Common myeloid progenitor, CD34-positive (primary cell): Measurements from ENCODE around the gene HS6ST3.
A peak's percentile ranks its signal among the peaks of the same experiment; 100 is the strongest.

Experiments
- CTCF ChIA-PET: fragments of 350-600 bp; sonication (Branson Sonifier 250); formaldehyde crosslinking; loops from one replicate; lab custom pipeline; 2021; ENCODE audit warnings: antibody characterized with exemption; lab: Charles Lee
- POLR2A ChIA-PET: fragments of 350-600 bp; sonication (Branson Sonifier 250); formaldehyde crosslinking; loops from one replicate; lab custom pipeline; 2021; ENCODE audit warnings: antibody characterized with exemption; lab: Charles Lee
- DNase-seq, 3 donors: peaks; one replicate each; pipeline versions ENCODE4 v3.0.0 to v3.0.0-alpha.2; 2013
- H3K27ac ChIP-seq, 2 experiments: 1 replicate in 1 of 2; 2 replicates in 1 of 2; pipeline ENCODE4 v1.7.0; 2013; ENCODE audit warnings: inconsistent platforms in 2 of 2, low read length in 2 of 2, mild to moderate bottlenecking in 2 of 2, low read depth in 1 of 2, moderate library complexity in 1 of 2; ENCODE audit not compliant: severe bottlenecking in 2 of 2, insufficient read depth in 1 of 2, poor library complexity in 1 of 2
- H3K27me3 ChIP-seq, 5 experiments: replicated peaks in 2 of 5; 1 replicate in 3 of 5; 2 replicates in 2 of 5; pipeline versions ENCODE4 v1.6.1 to v1.7.0; 2013; ENCODE audit warnings: low read length in 4 of 5, mild to moderate bottlenecking in 2 of 5, moderate library complexity in 2 of 5, inconsistent platforms in 1 of 5; ENCODE audit not compliant: insufficient read depth in 5 of 5, control insufficient read depth in 4 of 5
- H3K36me3 ChIP-seq, 4 experiments: 1 replicate in 2 of 4; 2 replicates in 2 of 4; pipeline versions ENCODE4 v1.6.1 to v1.7.0; 2013; ENCODE audit warnings: low read length in 3 of 4, control low read depth in 1 of 4, mild to moderate bottlenecking in 1 of 4; ENCODE audit not compliant: control insufficient read depth in 4 of 4, insufficient read depth in 4 of 4
- H3K4me1 ChIP-seq, 4 experiments: 1 replicate in 3 of 4; 2 replicates in 1 of 4; pipeline versions ENCODE4 v1.6.1 to v1.7.1; 2013; ENCODE audit warnings: low read length in 3 of 4, mild to moderate bottlenecking in 3 of 4, control low read depth in 1 of 4, inconsistent platforms in 1 of 4, moderate library complexity in 1 of 4; ENCODE audit not compliant: control insufficient read depth in 4 of 4, insufficient read depth in 4 of 4; ENCODE audit errors: control extremely low read depth in 1 of 4
- H3K4me3 ChIP-seq, 7 experiments: 1 replicate in 4 of 7; 2 replicates in 3 of 7; pipeline versions ENCODE4 v1.5.1 to v1.7.0; 2013; ENCODE audit warnings: mild to moderate bottlenecking in 7 of 7, low read length in 6 of 7, moderate library complexity in 6 of 7, inconsistent platforms in 2 of 7, low read depth in 2 of 7, control low read depth in 1 of 7; ENCODE audit not compliant: insufficient read depth in 4 of 7, control insufficient read depth in 1 of 7; ENCODE audit errors: extremely low read depth in 1 of 7
- H3K9me3 ChIP-seq, 5 experiments: 1 replicate in 4 of 5; 2 replicates in 1 of 5; pipeline versions ENCODE4 v1.6.1 to v1.7.1; 2013; ENCODE audit warnings: low read length in 4 of 5, mild to moderate bottlenecking in 2 of 5, inconsistent platforms in 1 of 5, low read depth in 1 of 5, moderate library complexity in 1 of 5; ENCODE audit not compliant: control insufficient read depth in 4 of 5, insufficient read depth in 2 of 5; ENCODE audit errors: control extremely low read depth in 1 of 5
- WGBS: methylation state at CpG from one replicate; pipeline ENCODE4 v1.1.5; 2013; ENCODE audit not compliant: insufficient coverage; 5-methylcytosine and 5-hydroxymethylcytosine counted together

HS6ST3 gene

DNA sequence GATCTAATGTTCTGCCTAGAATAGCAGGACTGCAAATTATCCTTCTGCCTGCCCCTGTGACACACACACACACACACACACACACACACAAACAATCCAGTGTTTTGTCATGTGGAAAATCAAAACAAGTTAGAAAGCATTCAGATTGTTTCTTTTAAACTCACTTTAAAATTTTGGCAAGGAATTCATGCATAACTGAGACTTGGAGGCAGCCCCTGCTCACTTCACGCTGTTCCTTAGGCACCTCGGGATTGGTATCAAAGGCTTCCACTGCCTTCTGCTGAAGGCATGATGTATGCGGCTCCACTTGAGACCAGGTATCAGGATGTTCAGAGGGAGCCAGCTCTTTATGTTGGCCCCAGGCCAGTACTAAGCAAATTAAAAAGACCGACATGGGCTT lies 745.6 kb downstream of the HS6ST3 start:
- Histone ChIP-seq H3K4me3 (no peak overlapping the region), H3K36me3 (no peaks in the 10 kb centered on the region), H3K27ac (no peak overlapping the region), H3K27me3 (no peaks in the 10 kb centered on the region), H3K4me1 (no peaks in the 10 kb centered on the region), H3K9me3 (peaks cover 0 to 3% (median 0%) of the 10 kb centered on the region in 5 experiments)
- no peak for DNase-seq
- 97% methylated on average over 3 of the region's 4 CpGs for WGBS
- ChIA-PET POLR2A (no interaction called here), CTCF (interaction anchor here (0.7 to 2.6 kb wide), 5 partner anchors 9 to 99 kb away, joined by 3 to 8 read pairs (median 3); no protein-coding TSS in a partner anchor)

DNA sequence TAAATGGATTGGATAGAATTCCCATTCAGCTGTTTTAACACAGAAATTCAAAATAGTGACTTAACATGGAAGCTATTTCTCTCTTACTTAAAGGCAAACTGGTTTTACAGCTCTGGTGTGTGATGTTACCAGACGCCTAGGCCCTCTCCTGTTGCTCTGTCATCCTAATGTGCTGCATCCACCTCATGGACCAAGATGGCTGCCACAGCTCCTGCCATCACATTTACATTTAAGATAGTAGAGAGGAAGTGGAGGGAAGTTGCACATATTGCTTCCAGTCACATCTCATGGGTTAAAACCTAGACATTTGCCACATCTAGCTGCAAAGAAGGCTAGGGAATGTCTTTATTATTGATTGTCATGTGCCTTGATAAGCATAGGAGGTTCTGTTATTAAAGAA lies 746.8 kb downstream of the HS6ST3 start:
- Histone ChIP-seq H3K27ac (no peak overlapping the region), H3K27me3 (no peaks in the 10 kb centered on the region), H3K4me3 (no peak overlapping the region), H3K36me3 (no peaks in the 10 kb centered on the region), H3K9me3 (peaks cover 0 to 3% (median 0%) of the 10 kb centered on the region in 5 experiments), H3K4me1 (no peaks in the 10 kb centered on the region)
- POLR2A ChIA-PET: no interaction called here
- no peak for DNase-seq
- CTCF ChIA-PET: interaction anchor here (1.1 to 2.2 kb wide), 2 partner anchors 12 to 19 kb away, joined by 3 to 6 read pairs; no protein-coding TSS in a partner anchor
- no CpG with 5 or more reads among the region's 1 CpG for WGBS

DNA sequence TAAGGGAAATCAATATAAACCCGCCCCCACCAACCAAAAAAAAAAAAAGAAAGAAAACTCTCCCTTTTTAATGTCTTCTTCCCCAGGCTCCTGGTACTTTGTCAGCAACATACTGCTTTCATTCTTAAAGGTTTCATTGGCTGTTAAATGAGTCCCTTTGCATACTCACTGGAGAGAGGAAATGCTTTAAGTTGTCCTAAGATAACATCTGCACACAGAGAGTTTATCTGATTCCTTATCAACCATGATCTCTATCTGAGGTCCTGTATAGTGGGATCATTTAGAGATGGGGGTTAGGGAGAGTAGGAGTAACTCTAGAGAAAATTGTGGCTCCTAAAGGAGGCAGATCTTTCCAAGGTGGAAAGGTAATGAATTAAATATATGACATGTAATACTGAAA lies 747.9 kb downstream of the HS6ST3 start:
- CTCF ChIA-PET: no interaction called here
- DNase-seq: no peak
- Histone ChIP-seq H3K4me1 (no peaks in the 10 kb centered on the region), H3K9me3 (peaks cover 0 to 3% (median 0%) of the 10 kb centered on the region in 5 experiments), H3K27ac (no peak overlapping the region), H3K27me3 (no peaks in the 10 kb centered on the region), H3K36me3 (no peaks in the 10 kb centered on the region), H3K4me3 (no peak overlapping the region)
- POLR2A ChIA-PET: no interaction called here
- WGBS: 100% methylated on average over 1 of the region's 1 CpG

DNA sequence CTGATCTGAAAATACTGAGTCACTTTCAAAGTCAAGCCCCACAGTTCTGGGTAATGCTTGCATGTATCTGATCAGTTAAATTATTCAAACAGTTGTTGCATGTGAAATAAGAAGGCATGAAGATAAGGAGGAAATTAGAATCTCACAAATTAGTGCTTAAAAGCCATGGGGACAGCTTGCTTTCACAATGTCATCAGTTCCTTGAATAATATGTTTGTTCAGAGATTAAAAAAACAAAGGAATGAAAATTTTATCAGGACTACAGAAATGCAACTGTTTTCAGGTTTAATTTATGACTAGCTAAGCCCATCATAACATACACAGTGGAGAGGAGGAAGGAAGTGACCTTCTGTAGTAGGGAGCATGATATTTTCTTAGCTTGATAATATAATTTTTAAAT lies 754.3 kb downstream of the HS6ST3 start:
- Histone ChIP-seq H3K27ac (peak overlapping the region in 1 of 2 experiments; percentile 41), H3K4me3 (peak overlapping the region in 1 of 7 experiments; percentile 24), H3K4me1 (peaks cover 0 to 18% (median 9%) of the 10 kb centered on the region in 4 experiments), H3K27me3 (no peaks in the 10 kb centered on the region), H3K36me3 (no peaks in the 10 kb centered on the region), H3K9me3 (no peaks in the 10 kb centered on the region)
- POLR2A ChIA-PET: no interaction called here
- CTCF ChIA-PET: interaction anchor here (1.0 kb wide), 1 partner anchor 8 kb away, joined by 3 read pairs; no protein-coding TSS in a partner anchor
- peak in 2 of 3 donors; percentile 10 to 30 for DNase-seq

DNA sequence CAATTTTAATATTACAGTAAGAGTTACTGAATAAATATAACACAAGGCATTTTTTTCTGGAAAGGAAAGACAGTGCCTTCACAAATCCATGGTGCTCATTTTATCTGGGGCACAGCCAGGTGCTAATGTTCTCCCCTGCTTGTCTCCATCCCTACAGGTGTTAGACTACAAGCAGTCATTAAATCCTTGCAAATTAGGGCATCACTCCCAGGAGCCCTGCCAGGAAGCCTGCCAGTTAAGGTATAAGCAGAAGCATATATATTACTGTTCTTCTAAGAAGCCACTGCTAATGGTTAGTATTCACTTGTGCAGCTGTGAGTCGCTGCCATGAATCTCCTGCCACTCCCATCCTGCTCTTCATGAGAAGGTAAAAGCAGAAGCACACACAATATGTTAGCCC lies 754.7 kb downstream of the HS6ST3 start:
- H3K4me1 ChIP-seq: peaks cover 0 to 18% (median 9%) of the 10 kb centered on the region in 4 experiments
- no peaks in the 10 kb centered on the region for H3K36me3 ChIP-seq
- CTCF ChIA-PET: interaction anchor here (1.0 kb wide), 1 partner anchor 9 kb away, joined by 3 read pairs; no protein-coding TSS in a partner anchor
- no peaks in the 10 kb centered on the region for H3K9me3 ChIP-seq
- peak overlapping the region in 1 of 7 experiments; percentile 24 for H3K4me3 ChIP-seq
- POLR2A ChIA-PET: no interaction called here
- 30% methylated on average over 1 of the region's 1 CpG for WGBS
- peak in 2 of 3 donors; percentile 37 to 54 for DNase-seq
- H3K27me3 ChIP-seq: no peaks in the 10 kb centered on the region
- H3K27ac ChIP-seq: peak overlapping the region in 1 of 2 experiments; percentile 10

DNA sequence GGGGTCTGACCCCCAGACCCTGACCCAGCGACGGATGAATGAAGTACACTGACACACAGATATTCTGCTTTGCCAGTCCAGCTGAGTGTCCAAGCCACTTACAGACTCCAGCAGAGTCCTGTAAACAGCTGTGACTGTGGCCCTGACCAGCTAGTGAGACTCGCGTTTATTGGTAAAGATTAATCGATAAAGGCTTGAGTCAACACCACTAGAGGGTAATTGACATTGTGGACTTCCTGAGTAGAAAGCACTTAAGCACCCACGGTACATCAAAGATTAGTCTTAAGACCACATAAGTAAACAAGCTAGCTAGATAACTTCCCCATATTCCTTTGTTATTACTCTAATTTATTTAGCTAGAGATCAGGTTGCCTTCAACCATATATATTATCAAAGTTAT lies 758.4 kb downstream of the HS6ST3 start:
- Histone ChIP-seq H3K36me3 (no peaks in the 10 kb centered on the region), H3K27ac (no peak overlapping the region), H3K4me1 (peaks cover 0 to 18% (median 9%) of the 10 kb centered on the region in 4 experiments), H3K9me3 (peaks cover 0 to 1% (median 0%) of the 10 kb centered on the region in 5 experiments), H3K27me3 (no peaks in the 10 kb centered on the region), H3K4me3 (no peak overlapping the region)
- ChIA-PET CTCF (interaction anchor here (1.0 kb wide), 2 partner anchors 31 to 726 kb away, joined by 3 to 4 read pairs; no protein-coding TSS in a partner anchor), POLR2A (no interaction called here)
- DNase-seq: peak in 2 of 3 donors; percentile 23 to 29
- 50% methylated on average over 6 of the region's 6 CpGs for WGBS

DNA sequence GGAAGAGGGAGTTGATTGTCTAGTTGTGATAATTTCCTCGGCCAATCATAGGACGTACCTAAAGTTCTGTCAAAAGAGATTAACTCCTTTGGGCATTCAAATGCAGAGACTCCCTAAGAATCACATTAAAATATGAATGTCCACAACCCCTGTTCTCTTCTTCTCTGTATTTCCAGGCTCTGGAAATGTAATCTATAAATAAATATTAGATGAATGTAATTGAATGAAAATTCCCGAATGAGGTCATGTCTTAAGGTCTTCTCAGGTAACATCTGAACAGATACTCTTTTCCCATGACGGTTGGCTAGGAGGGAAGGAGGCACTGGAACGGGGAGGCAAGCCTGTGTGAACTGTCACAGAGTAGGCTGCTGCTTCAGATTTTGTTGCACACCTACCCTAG lies 759.2 kb downstream of the HS6ST3 start:
- 83% methylated on average over 1 of the region's 5 CpGs for WGBS
- Histone ChIP-seq H3K4me3 (no peak overlapping the region), H3K27ac (no peak overlapping the region), H3K27me3 (no peaks in the 10 kb centered on the region), H3K36me3 (no peaks in the 10 kb centered on the region), H3K9me3 (peaks cover 0 to 1% (median 0%) of the 10 kb centered on the region in 5 experiments), H3K4me1 (peaks cover 0 to 14% (median 9%) of the 10 kb centered on the region in 4 experiments)
- CTCF ChIA-PET: interaction anchor here (1.0 kb wide), 1 partner anchor 726 kb away, joined by 3 read pairs; no protein-coding TSS in a partner anchor
- no peak for DNase-seq
- POLR2A ChIA-PET: no interaction called here
